Measurements from ENCODE around the gene MRGPRE.

Gene MRGPRE

DNA sequence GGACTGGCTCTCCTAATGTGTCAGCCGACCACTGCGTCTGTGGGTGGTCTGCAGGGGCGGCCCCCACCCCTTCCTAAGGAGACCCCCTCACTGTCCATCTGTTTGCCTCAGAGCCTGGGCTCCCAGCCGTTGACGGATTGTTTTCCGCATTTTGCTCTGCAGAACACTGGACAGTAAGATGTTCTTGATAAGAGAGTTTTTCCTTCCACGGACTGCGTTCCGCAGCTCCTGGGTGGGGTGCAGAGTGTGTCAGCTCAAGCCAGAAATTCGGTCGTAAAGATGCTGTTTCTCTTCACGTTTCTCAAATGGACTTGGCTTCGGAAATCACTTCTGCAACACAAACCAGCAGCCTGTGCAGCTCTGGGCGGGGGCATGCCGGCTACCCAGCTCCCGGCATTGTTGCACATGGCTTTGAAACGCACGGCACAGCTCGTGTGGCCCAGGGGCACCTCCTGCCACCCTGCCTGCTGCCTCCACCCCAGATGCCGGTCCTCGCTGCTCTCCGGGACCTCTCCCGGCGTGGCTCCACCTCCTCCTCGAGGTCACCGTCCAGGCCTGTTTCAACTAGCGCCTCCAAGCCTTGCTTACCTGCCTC is 10.7 kb downstream of the MRGPRE start:
- TF ChIP-seq, protein P1, sequence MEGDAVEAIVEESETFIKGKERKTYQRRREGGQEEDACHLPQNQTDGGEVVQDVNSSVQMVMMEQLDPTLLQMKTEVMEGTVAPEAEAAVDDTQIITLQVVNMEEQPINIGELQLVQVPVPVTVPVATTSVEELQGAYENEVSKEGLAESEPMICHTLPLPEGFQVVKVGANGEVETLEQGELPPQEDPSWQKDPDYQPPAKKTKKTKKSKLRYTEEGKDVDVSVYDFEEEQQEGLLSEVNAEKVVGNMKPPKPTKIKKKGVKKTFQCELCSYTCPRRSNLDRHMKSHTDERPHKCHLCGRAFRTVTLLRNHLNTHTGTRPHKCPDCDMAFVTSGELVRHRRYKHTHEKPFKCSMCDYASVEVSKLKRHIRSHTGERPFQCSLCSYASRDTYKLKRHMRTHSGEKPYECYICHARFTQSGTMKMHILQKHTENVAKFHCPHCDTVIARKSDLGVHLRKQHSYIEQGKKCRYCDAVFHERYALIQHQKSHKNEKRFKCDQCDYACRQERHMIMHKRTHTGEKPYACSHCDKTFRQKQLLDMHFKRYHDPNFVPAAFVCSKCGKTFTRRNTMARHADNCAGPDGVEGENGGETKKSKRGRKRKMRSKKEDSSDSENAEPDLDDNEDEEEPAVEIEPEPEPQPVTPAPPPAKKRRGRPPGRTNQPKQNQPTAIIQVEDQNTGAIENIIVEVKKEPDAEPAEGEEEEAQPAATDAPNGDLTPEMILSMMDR (IDR thresholded peaks at IDR 0.05; ENCODE audit: low read depth, low read length, missing control alignments), result no peak
- no peak for DNase-seq (ENCODE audit: extremely low read depth, low read depth)

GRCh38 chr11:3220521-3221407 is 11.5 kb downstream of the MRGPRE start:
- DNase-seq (ENCODE audit: extremely low read depth, low read depth), result no peak
- TF ChIP-seq, protein P1 (IDR thresholded peaks at IDR 0.05; ENCODE audit: low read depth, low read length, missing control alignments), result no peak
- H3K4me3 ChIP-seq (replicated peaks; ENCODE audit: low read depth, low read length), result no peak overlapping the region

More for the DNA sequence above, 10.7 kb downstream of the MRGPRE start:
- no peak overlapping the region for H3K4me3 ChIP-seq (replicated peaks; ENCODE audit: low read depth, low read length)

DNA sequence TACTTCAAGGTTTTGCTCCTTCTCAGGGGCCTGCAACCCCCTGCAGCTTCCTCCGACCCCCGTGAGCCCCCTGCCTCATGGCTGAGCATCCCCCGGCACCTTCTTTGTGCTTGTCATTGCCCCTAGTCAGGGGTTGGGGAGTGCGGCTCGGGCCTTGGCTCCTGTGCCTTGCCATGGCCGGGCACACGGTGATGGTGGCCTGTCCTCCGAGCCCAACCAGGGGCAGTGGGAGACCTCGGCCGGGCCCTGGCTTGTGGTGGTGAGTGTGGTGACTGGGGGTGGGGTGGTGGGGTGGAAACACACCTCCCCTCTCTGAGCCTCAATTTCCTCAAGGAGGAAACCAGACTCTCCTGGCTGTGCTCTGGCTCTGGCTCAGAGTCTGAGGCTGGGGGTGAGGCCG is 12.1 kb downstream of the MRGPRE start:
- DNase-seq (ENCODE audit: extremely low read depth, low read depth), result no peak
- no peak overlapping the region for H3K4me3 ChIP-seq (replicated peaks; ENCODE audit: low read depth, low read length)
- TF ChIP-seq, protein P1 (IDR thresholded peaks at IDR 0.05; ENCODE audit: low read depth, low read length, missing control alignments), result no peak

- TF ChIP-seq, protein P1 (IDR thresholded peaks at IDR 0.05; ENCODE audit: low read depth, low read length, missing control alignments), result no peak
- H3K4me3 ChIP-seq (replicated peaks; ENCODE audit: low read depth, low read length), result no peak overlapping the region
Measured at GRCh38 chr11:3219281-3219892, 12.8 kb downstream of the MRGPRE start.

DNA sequence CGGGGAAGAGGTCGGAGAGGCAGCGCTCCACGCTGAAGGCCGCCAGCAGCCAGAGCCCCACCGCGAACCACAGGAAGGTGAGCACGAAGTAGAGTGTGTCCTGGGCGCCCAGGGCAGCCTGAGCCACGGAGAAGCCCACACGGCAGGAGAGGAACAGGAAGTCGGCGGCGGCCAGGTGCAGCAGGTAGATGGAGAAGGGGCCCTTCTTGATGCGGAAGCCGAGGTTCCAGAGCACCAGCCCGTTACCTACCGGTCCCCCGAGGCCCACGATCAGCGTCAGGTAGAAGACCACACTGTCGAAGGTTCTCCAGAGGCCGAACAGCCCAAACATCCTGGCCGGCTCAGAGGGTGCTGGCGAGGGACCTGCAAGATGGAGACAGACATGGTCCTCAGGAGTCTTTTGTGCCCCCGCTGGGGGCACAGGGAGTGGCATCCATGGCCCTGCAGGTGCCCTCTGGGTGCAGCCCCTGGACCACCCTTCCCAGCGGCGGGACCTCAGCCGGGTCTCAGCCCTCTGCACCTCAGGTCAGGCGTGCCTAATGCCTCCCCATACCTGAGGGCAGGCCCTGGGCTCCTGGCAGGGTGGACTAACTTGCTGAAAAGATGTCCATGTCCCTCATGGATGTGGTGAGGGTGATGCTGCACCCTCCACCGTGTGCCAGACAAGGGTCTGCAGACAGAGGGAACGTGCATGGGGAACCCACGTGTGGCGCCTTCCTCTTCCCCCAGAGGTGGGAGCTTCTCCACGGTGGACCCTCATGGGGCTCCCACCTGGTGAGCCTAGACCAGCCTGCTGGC is 13.5 kb downstream of the MRGPRE start, which contains the start of gene MRGPRG:
Gene MRGPRG, minus strand, starts transcription at position 331 of the 798 bp plus-strand sequence. Its CDS starts 0 bp downstream, at position 331.
- no peak for DNase-seq (ENCODE audit: extremely low read depth, low read depth)
- H3K4me3 ChIP-seq (replicated peaks; ENCODE audit: low read depth, low read length), result no peak within 1 kb of the TSS
- TF ChIP-seq, protein P1 (IDR thresholded peaks at IDR 0.05; ENCODE audit: low read depth, low read length, missing control alignments), result no peak

More at GRCh38 chr11:3219281-3219892, 12.8 kb downstream of the MRGPRE start:
- no peak for DNase-seq (ENCODE audit: extremely low read depth, low read depth)

- DNase-seq (ENCODE audit: extremely low read depth, low read depth), result no peak
- TF ChIP-seq, protein P1 (IDR thresholded peaks at IDR 0.05; ENCODE audit: low read depth, low read length, missing control alignments), result no peak
Measured at GRCh38 chr11:3217818-3218482, 14.3 kb downstream of the MRGPRE start.

More at GRCh38 chr11:3217818-3218482, 14.3 kb downstream of the MRGPRE start:
- no peak overlapping the region for H3K4me3 ChIP-seq (replicated peaks; ENCODE audit: low read depth, low read length)

Measured in HFF-Myc (cell line).